Caco-2 (cell line): ENCODE data around the gene GPA33. TPM values are rescaled to one million over a fixed set of nuclear protein-coding genes. Genes with fewer than 3 reads are reported as not detected.

Experiments used
- Bru-seq: library from RNA; stranded (reverse); fragments of 400-500 nt; gene quantifications from one replicate; lab custom pipeline; 2021; lab: Mats Ljungman, UMichigan
- BruChase-seq, 2 experiments: library from RNA; stranded (reverse); fragments of 400-500 nt; gene quantifications; one replicate each; lab custom pipeline; 2021; lab: Mats Ljungman, UMichigan
- BruUV-seq: library from RNA; stranded (reverse); fragments of 400-500 nt; replicated peaks from 2 replicates; lab custom pipeline; 2021; lab: Mats Ljungman, UMichigan
- CTCF ChIA-PET: fragments of 300-600 bp; sonication (Branson Sonifier 250); formaldehyde crosslinking; loops from one replicate; lab custom pipeline; 2022; ENCODE audit warnings: antibody characterized with exemption; lab: Charles Lee
- POLR2A ChIA-PET: fragments of 300-600 bp; sonication (Branson Sonifier 250); formaldehyde crosslinking; loops from one replicate; lab custom pipeline; 2022; ENCODE audit warnings: antibody characterized with exemption; lab: Charles Lee
- DNase-seq, 2 experiments: peaks; one replicate each; pipeline versions ENCODE4 v3.0.0 to v3.0.0-alpha.2; 2020 to 2022
- H3K27me3 ChIP-seq: replicated peaks from 2 replicates; pipeline ENCODE4 v1.6.0; 2011; ENCODE audit warnings: low read length; ENCODE audit not compliant: control insufficient read depth, insufficient read depth
- H3K36me3 ChIP-seq: 2 replicates; pipeline ENCODE4 v1.5.1; 2011; ENCODE audit warnings: low read length; ENCODE audit not compliant: control insufficient read depth, insufficient read depth
- H3K4me1 ChIP-seq: fragments of 250-450 bp; sonication (Bioruptor Pico); 2 replicates; pipeline ENCODE4 v1.5.1; 2020; ENCODE audit warnings: mild to moderate bottlenecking
- H3K4me3 ChIP-seq: 2 replicates; pipeline ENCODE4 v1.5.1; 2011; ENCODE audit warnings: low read depth, mild to moderate bottlenecking, control low read depth, low read length
- H3K9me3 ChIP-seq: fragments of 250-450 bp; sonication (Bioruptor Pico); 2 replicates; pipeline ENCODE4 v1.5.1; 2020; ENCODE audit warnings: mild to moderate bottlenecking, moderate library complexity
- H3K27ac Mint-ChIP-seq: one replicate; pipeline ENCODE4 v1.8.0; 2022; ENCODE audit warnings: mixed read lengths; ENCODE audit not compliant: unreplicated experiment
- H3K27me3 Mint-ChIP-seq: one replicate; pipeline ENCODE4 v1.8.0; 2022; ENCODE audit warnings: mixed read lengths; ENCODE audit not compliant: insufficient read depth, unreplicated experiment
- H3K36me3 Mint-ChIP-seq: one replicate; pipeline ENCODE4 v1.8.0; 2022; ENCODE audit warnings: mild to moderate bottlenecking, mixed read lengths; ENCODE audit not compliant: insufficient read depth, unreplicated experiment
- H3K4me1 Mint-ChIP-seq: one replicate; pipeline ENCODE4 v1.8.0; 2022; ENCODE audit warnings: low read depth, mixed read lengths; ENCODE audit not compliant: unreplicated experiment
- H3K4me3 Mint-ChIP-seq: one replicate; pipeline ENCODE4 v1.8.0; 2022; ENCODE audit warnings: mild to moderate bottlenecking, moderate library complexity, mixed read lengths; ENCODE audit not compliant: unreplicated experiment
- H3K9me3 Mint-ChIP-seq: one replicate; pipeline ENCODE4 v1.8.0; 2022; ENCODE audit warnings: mixed read lengths; ENCODE audit not compliant: unreplicated experiment
- intact Hi-C: fragments of 100-400 bp; cut with micrococcal nuclease; formaldehyde crosslinking; loops from one replicate; pipeline ENCODE4 v1.10.0; 2022; ENCODE audit not compliant: unreplicated experiment
- long read RNA-seq: library from polyadenylated mRNA; stranded (forward); transcript quantifications from one replicate; pipeline ENCODE4 v2.0.0, GENCODE V29; 2022
- total RNA-seq: library from RNA; stranded (reverse); gene quantifications from 2 replicates; pipeline ENCODE4 v1.2.3, GENCODE V29; 2022
- TF ChIP-seq, protein P1 (sequence below), 2 experiments: fragments of 200-600 bp in 1 of 2; IDR thresholded peaks; 1 replicate in 1 of 2; 2 replicates in 1 of 2; pipeline versions ENCODE4 v1.5.1 to v1.8.0; 2011 to 2022; ENCODE audit warnings: antibody characterized with exemption in 1 of 2, control low read depth in 1 of 2, inconsistent platforms in 1 of 2, low read depth in 1 of 2, low read length in 1 of 2, mild to moderate bottlenecking in 1 of 2, moderate library complexity in 1 of 2; ENCODE audit not compliant: insufficient read depth in 1 of 2, severe bottlenecking in 1 of 2, unreplicated experiment in 1 of 2

Gene GPA33, protein sequence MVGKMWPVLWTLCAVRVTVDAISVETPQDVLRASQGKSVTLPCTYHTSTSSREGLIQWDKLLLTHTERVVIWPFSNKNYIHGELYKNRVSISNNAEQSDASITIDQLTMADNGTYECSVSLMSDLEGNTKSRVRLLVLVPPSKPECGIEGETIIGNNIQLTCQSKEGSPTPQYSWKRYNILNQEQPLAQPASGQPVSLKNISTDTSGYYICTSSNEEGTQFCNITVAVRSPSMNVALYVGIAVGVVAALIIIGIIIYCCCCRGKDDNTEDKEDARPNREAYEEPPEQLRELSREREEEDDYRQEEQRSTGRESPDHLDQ
- not detected in 2 replicates for total RNA-seq
- Bru-seq, nascent RNA = percentile 16 among the genes with signal in this experiment
- percentile 13 among the genes with signal in this experiment for BruChase-seq, experiment 1, labeled RNA remaining after a 2-hour chase
- BruChase-seq, experiment 2, labeled RNA remaining after a 6-hour chase = percentile 3 among the genes with signal in this experiment
- long read RNA-seq = 0 reads

- TF ChIP-seq, protein P1, sequence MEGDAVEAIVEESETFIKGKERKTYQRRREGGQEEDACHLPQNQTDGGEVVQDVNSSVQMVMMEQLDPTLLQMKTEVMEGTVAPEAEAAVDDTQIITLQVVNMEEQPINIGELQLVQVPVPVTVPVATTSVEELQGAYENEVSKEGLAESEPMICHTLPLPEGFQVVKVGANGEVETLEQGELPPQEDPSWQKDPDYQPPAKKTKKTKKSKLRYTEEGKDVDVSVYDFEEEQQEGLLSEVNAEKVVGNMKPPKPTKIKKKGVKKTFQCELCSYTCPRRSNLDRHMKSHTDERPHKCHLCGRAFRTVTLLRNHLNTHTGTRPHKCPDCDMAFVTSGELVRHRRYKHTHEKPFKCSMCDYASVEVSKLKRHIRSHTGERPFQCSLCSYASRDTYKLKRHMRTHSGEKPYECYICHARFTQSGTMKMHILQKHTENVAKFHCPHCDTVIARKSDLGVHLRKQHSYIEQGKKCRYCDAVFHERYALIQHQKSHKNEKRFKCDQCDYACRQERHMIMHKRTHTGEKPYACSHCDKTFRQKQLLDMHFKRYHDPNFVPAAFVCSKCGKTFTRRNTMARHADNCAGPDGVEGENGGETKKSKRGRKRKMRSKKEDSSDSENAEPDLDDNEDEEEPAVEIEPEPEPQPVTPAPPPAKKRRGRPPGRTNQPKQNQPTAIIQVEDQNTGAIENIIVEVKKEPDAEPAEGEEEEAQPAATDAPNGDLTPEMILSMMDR (IDR thresholded peaks at IDR 0.05; ENCODE audit: insufficient read depth in 1 of 2, low read depth in 1 of 2, low read length in 1 of 2, severe bottlenecking in 1 of 2, unreplicated experiment in 1 of 2) = no peak
- H3K4me1 Mint-ChIP-seq = no peaks in the 10 kb centered on the region
- no peak for DNase-seq
- intact Hi-C loops = no loop called here
- no peaks in the 10 kb centered on the region for H3K27me3 ChIP-seq
- H3K9me3 ChIP-seq = no peaks in the 10 kb centered on the region
- H3K4me1 ChIP-seq = no peaks in the 10 kb centered on the region
- no peaks in the 10 kb centered on the region for H3K36me3 ChIP-seq
- H3K4me3 Mint-ChIP-seq = no peak within 1 kb of the TSS
- CTCF ChIA-PET = no interaction called here
- H3K36me3 Mint-ChIP-seq = no peaks in the 10 kb centered on the region
- no peak within 1 kb of the TSS for H3K4me3 ChIP-seq
- H3K9me3 Mint-ChIP-seq = no peaks in the 10 kb centered on the region
- POLR2A ChIA-PET = no interaction called here
- BruUV-seq = no TSS peak
- H3K27ac Mint-ChIP-seq = no peak within 1 kb of the TSS
- H3K27me3 Mint-ChIP-seq = no peaks in the 10 kb centered on the region
Measured at GRCh38 chr1:167090314-167090942, at the start of gene GPA33. GPA33 (minus strand) TSS chr1:167090377; CDS start chr1:167090287, 90 bp downstream.

- Mint-ChIP-seq H3K27me3 (peaks cover 3% of the 10 kb centered on the region), H3K4me3 (no peak overlapping the region), H3K4me1 (no peaks in the 10 kb centered on the region), H3K36me3 (no peaks in the 10 kb centered on the region), H3K27ac (no peak overlapping the region), H3K9me3 (peaks cover 6% of the 10 kb centered on the region)
- POLR2A ChIA-PET = no interaction called here
- CTCF ChIA-PET = interaction anchor here (1.3 kb wide), 1 partner anchor 82 kb away, joined by 7 read pairs; the partner anchor contains the start of gene POU2F1
- Histone ChIP-seq H3K9me3 (no peaks in the 10 kb centered on the region), H3K4me3 (no peak overlapping the region), H3K27me3 (no peaks in the 10 kb centered on the region), H3K36me3 (no peaks in the 10 kb centered on the region), H3K4me1 (no peaks in the 10 kb centered on the region)
- intact Hi-C loops = no loop called here
- BruUV-seq = no TSS peak
- TF ChIP-seq, protein P1 (IDR thresholded peaks at IDR 0.05; ENCODE audit: insufficient read depth in 1 of 2, low read depth in 1 of 2, low read length in 1 of 2, severe bottlenecking in 1 of 2, unreplicated experiment in 1 of 2) = no peak
- no peak for DNase-seq
Measured at GRCh38 chr1:167138703-167139102, 48.5 kb upstream of the GPA33 start.

GRCh38 chr1:167137793-167138510 is 47.8 kb upstream of the GPA33 start:
- Mint-ChIP-seq H3K4me1 (no peaks in the 10 kb centered on the region), H3K4me3 (no peak overlapping the region), H3K9me3 (no peaks in the 10 kb centered on the region), H3K27ac (no peak overlapping the region), H3K27me3 (peaks cover 3% of the 10 kb centered on the region), H3K36me3 (no peaks in the 10 kb centered on the region)
- Histone ChIP-seq H3K36me3 (no peaks in the 10 kb centered on the region), H3K4me1 (no peaks in the 10 kb centered on the region), H3K9me3 (no peaks in the 10 kb centered on the region), H3K4me3 (no peak overlapping the region), H3K27me3 (no peaks in the 10 kb centered on the region)
- no TSS peak for BruUV-seq
- CTCF ChIA-PET = interaction anchor here (1.3 kb wide), 1 partner anchor 83 kb away, joined by 7 read pairs; the partner anchor contains the start of gene POU2F1
- intact Hi-C loops = no loop called here
- TF ChIP-seq, protein P1 (IDR thresholded peaks at IDR 0.05; ENCODE audit: insufficient read depth in 1 of 2, low read depth in 1 of 2, low read length in 1 of 2, severe bottlenecking in 1 of 2, unreplicated experiment in 1 of 2) = no peak
- POLR2A ChIA-PET = no interaction called here
- DNase-seq = no peak
